Esophagus squamous epithelium (tissue), 4 donors: Measurements from ENCODE around the gene TNNT3.

ENCODE experiments used
- POLR2A ChIP-seq, 4 donors: fragments of 450-650 bp; IDR thresholded peaks; one replicate each; pipeline ENCODE4 v1.6.1; 2017; ENCODE audit warnings: antibody characterized with exemption in 4 of 4, mild to moderate bottlenecking in 4 of 4, moderate library complexity in 3 of 4
- TF ChIP-seq, protein P1 (sequence below), 6 experiments: fragments of 450-650 bp in 4 of 6; fragments of 200-600 bp in 2 of 6; sonication (generic) in 2 of 6; IDR thresholded peaks; one replicate each; pipeline ENCODE4 v1.5.1; 2016 to 2019; ENCODE audit warnings: antibody characterized with exemption in 6 of 6, mild to moderate bottlenecking in 4 of 6, moderate library complexity in 4 of 6

DNA sequence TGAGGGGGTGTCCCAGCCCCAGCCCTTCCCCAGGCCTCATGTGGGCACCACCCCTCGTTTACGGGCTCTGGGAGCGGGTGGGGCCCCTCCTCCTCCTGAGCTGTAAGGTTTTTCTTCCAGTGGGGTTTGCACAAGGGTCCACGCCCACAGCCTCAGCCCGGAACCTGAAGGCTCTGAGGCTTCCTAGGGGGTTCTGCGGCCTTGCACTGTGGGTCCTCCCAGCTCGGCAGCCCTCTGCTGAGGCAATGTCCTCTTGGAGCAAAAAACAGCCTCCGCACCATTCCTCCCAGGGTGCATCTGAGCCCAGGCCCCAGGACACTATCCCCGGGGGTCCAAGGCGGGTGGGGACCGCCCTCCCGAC is 64.1 kb downstream of the TNNT3 start:
- TF ChIP-seq, protein P1, sequence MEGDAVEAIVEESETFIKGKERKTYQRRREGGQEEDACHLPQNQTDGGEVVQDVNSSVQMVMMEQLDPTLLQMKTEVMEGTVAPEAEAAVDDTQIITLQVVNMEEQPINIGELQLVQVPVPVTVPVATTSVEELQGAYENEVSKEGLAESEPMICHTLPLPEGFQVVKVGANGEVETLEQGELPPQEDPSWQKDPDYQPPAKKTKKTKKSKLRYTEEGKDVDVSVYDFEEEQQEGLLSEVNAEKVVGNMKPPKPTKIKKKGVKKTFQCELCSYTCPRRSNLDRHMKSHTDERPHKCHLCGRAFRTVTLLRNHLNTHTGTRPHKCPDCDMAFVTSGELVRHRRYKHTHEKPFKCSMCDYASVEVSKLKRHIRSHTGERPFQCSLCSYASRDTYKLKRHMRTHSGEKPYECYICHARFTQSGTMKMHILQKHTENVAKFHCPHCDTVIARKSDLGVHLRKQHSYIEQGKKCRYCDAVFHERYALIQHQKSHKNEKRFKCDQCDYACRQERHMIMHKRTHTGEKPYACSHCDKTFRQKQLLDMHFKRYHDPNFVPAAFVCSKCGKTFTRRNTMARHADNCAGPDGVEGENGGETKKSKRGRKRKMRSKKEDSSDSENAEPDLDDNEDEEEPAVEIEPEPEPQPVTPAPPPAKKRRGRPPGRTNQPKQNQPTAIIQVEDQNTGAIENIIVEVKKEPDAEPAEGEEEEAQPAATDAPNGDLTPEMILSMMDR (IDR thresholded peaks at IDR 0.05), result no peak
- no peak for TF ChIP-seq POLR2A (IDR thresholded peaks at IDR 0.05)
